Measurements from ENCODE around the gene NELL1.

Gene NELL1

GRCh38 chr11:20668844-20669819, at the start of gene NELL1:
Gene NELL1 (plus strand): TSS chr11:20669586.
- no peak for DNase-seq (ENCODE audit: low read depth in 2 of 2)

GRCh38 chr11:20620988-20621387, 48.4 kb upstream of the NELL1 start:
- DNase-seq (ENCODE audit: low read depth in 2 of 2), result no peak

GRCh38 chr11:20621679-20622078, 47.7 kb upstream of the NELL1 start:
- DNase-seq (ENCODE audit: low read depth in 2 of 2), result no peak

- no peak for DNase-seq (ENCODE audit: low read depth in 2 of 2)
Observed at GRCh38 chr11:20623252-20623651, 46.1 kb upstream of the NELL1 start.

- no peak for DNase-seq (ENCODE audit: low read depth in 2 of 2)
Observed at GRCh38 chr11:20626279-20626678, 43.1 kb upstream of the NELL1 start.

- DNase-seq (ENCODE audit: low read depth in 2 of 2), result no peak
Observed at GRCh38 chr11:20627026-20627425, 42.4 kb upstream of the NELL1 start.

GRCh38 chr11:20627701-20628100, 41.7 kb upstream of the NELL1 start:
- no peak for DNase-seq (ENCODE audit: low read depth in 2 of 2)

GRCh38 chr11:20631519-20632168, 37.7 kb upstream of the NELL1 start:
- DNase-seq (ENCODE audit: low read depth in 2 of 2), result no peak

GRCh38 chr11:20632169-20632532, 37.2 kb upstream of the NELL1 start:
- DNase-seq (ENCODE audit: low read depth in 2 of 2), result no peak

- no peak for DNase-seq (ENCODE audit: low read depth in 2 of 2)
Observed at GRCh38 chr11:20634044-20634443, 35.3 kb upstream of the NELL1 start.

GRCh38 chr11:20634781-20635180, 34.6 kb upstream of the NELL1 start:
- DNase-seq (ENCODE audit: low read depth in 2 of 2), result no peak

- DNase-seq (ENCODE audit: low read depth in 2 of 2), result no peak
Observed at GRCh38 chr11:20638074-20638473, 31.3 kb upstream of the NELL1 start.

- DNase-seq (ENCODE audit: low read depth in 2 of 2), result no peak
Observed at GRCh38 chr11:20639688-20640087, 29.7 kb upstream of the NELL1 start.

GRCh38 chr11:20640401-20640800, 29.0 kb upstream of the NELL1 start:
- DNase-seq (ENCODE audit: low read depth in 2 of 2), result no peak

GRCh38 chr11:20644360-20644759, 25.0 kb upstream of the NELL1 start:
- DNase-seq (ENCODE audit: low read depth in 2 of 2), result no peak

- DNase-seq (ENCODE audit: low read depth in 2 of 2), result no peak
Observed at GRCh38 chr11:20647976-20648565, 21.3 kb upstream of the NELL1 start.

GRCh38 chr11:20652150-20652806, 17.1 kb upstream of the NELL1 start:
- no peak for DNase-seq (ENCODE audit: low read depth in 2 of 2)

GRCh38 chr11:20654038-20654437, 15.3 kb upstream of the NELL1 start:
- DNase-seq (ENCODE audit: low read depth in 2 of 2), result no peak

GRCh38 chr11:20656901-20657300, 12.5 kb upstream of the NELL1 start:
- DNase-seq (ENCODE audit: low read depth in 2 of 2), result no peak

- no peak for DNase-seq (ENCODE audit: low read depth in 2 of 2)
Observed at GRCh38 chr11:20658135-20658534, 11.3 kb upstream of the NELL1 start.

- no peak for DNase-seq (ENCODE audit: low read depth in 2 of 2)
Observed at GRCh38 chr11:20661445-20661844, 7.9 kb upstream of the NELL1 start.

- DNase-seq (ENCODE audit: low read depth in 2 of 2), result no peak
Observed at GRCh38 chr11:20661850-20662249, 7.5 kb upstream of the NELL1 start.

All from stimulated activated CD8-positive, alpha-beta memory T cell treated with anti-CD3 and anti-CD28 coated beads, Interleukin-7, amount 100 ng/mL, for 4 hours (primary cell).